Measurements from ENCODE around the gene SIGLEC15.

Gene SIGLEC15

DNA sequence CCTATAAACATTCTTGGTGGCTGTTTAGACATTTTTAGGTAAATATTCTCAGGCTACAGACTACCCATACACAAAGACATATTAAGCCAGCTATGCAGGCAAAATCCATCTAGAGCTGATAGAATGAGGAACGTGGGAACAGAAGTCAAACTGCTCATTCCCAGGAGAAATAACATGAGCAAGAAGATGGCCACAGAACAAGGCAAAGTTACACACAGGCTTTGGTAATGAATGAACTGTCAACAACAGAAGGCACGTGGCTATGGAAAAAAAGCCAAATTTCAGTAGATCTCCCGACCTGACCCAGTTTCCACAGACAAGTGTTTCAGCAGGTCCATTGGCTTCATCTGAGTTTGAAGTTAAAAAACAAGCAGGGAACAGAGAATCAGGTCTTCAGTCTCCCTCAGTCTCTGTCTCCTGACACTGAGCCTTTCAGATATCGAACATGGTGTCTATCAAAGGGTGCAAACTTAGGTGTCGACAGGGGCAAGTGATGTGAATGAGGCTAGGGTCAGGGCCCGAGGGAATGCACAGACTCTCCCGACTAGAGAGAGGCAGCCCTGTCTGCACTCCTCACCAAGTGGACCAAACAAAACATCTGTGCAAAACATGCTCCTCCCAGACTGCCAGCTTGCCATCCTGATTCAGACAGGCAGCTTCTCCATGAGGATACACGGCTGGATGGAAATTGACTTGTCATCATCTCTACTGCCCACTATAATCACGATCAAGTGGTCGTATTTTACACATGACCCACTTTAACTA is 25.9 kb downstream of the SIGLEC15 start (continued):
- TF ChIP-seq ISL1 (CRISPR knock-in tag; IDR thresholded peaks at IDR 0.05) (no peak), OSR1 (CRISPR knock-in tag; IDR thresholded peaks at IDR 0.05) (no peak), ZNF565 (CRISPR knock-in tag; conservative IDR thresholded peaks at IDR 0.05; ENCODE audit: low read depth) (no peak), ZC3H10 (CRISPR knock-in tag; IDR thresholded peaks at IDR 0.05) (no peak), ARNTL (CRISPR knock-in tag; IDR thresholded peaks at IDR 0.05; ENCODE audit: borderline replicate concordance, low read depth) (no peak), TOX (CRISPR knock-in tag; IDR thresholded peaks at IDR 0.05; ENCODE audit: borderline replicate concordance) (no peak)

GRCh38 chr18:45852631-45853030 is 27.2 kb downstream of the SIGLEC15 start:
- no peak for ATAC-seq
- TF ChIP-seq ESRRG (CRISPR knock-in tag; IDR thresholded peaks at IDR 0.05) (no peak), OSR1 (CRISPR knock-in tag; IDR thresholded peaks at IDR 0.05) (no peak), SNAI2 (CRISPR knock-in tag; IDR thresholded peaks at IDR 0.05) (no peak), TCF4 (CRISPR knock-in tag; IDR thresholded peaks at IDR 0.05; ENCODE audit: borderline replicate concordance) (no peak), CSDC2 (CRISPR knock-in tag; IDR thresholded peaks at IDR 0.05) (no peak), TOX (CRISPR knock-in tag; IDR thresholded peaks at IDR 0.05; ENCODE audit: borderline replicate concordance) (no peak), GLIS3 (CRISPR knock-in tag; IDR thresholded peaks at IDR 0.05) (no peak), ZC3H10 (CRISPR knock-in tag; IDR thresholded peaks at IDR 0.05) (no peak), PPARA (CRISPR knock-in tag; IDR thresholded peaks at IDR 0.05; ENCODE audit: borderline replicate concordance) (no peak), ZNF565 (CRISPR knock-in tag; conservative IDR thresholded peaks at IDR 0.05; ENCODE audit: low read depth) (no peak), ISL1 (CRISPR knock-in tag; IDR thresholded peaks at IDR 0.05) (no peak), ZFP30 (CRISPR knock-in tag; IDR thresholded peaks at IDR 0.05) (no peak)
- TF ChIP-seq, protein P1, sequence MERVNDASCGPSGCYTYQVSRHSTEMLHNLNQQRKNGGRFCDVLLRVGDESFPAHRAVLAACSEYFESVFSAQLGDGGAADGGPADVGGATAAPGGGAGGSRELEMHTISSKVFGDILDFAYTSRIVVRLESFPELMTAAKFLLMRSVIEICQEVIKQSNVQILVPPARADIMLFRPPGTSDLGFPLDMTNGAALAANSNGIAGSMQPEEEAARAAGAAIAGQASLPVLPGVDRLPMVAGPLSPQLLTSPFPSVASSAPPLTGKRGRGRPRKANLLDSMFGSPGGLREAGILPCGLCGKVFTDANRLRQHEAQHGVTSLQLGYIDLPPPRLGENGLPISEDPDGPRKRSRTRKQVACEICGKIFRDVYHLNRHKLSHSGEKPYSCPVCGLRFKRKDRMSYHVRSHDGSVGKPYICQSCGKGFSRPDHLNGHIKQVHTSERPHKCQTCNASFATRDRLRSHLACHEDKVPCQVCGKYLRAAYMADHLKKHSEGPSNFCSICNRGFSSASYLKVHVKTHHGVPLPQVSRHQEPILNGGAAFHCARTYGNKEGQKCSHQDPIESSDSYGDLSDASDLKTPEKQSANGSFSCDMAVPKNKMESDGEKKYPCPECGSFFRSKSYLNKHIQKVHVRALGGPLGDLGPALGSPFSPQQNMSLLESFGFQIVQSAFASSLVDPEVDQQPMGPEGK (CRISPR knock-in tag; IDR thresholded peaks at IDR 0.05; ENCODE audit: borderline replicate concordance), result no peak
- TF ChIP-seq, protein P2, sequence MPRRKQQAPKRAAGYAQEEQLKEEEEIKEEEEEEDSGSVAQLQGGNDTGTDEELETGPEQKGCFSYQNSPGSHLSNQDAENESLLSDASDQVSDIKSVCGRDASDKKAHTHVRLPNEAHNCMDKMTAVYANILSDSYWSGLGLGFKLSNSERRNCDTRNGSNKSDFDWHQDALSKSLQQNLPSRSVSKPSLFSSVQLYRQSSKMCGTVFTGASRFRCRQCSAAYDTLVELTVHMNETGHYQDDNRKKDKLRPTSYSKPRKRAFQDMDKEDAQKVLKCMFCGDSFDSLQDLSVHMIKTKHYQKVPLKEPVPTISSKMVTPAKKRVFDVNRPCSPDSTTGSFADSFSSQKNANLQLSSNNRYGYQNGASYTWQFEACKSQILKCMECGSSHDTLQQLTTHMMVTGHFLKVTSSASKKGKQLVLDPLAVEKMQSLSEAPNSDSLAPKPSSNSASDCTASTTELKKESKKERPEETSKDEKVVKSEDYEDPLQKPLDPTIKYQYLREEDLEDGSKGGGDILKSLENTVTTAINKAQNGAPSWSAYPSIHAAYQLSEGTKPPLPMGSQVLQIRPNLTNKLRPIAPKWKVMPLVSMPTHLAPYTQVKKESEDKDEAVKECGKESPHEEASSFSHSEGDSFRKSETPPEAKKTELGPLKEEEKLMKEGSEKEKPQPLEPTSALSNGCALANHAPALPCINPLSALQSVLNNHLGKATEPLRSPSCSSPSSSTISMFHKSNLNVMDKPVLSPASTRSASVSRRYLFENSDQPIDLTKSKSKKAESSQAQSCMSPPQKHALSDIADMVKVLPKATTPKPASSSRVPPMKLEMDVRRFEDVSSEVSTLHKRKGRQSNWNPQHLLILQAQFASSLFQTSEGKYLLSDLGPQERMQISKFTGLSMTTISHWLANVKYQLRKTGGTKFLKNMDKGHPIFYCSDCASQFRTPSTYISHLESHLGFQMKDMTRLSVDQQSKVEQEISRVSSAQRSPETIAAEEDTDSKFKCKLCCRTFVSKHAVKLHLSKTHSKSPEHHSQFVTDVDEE (CRISPR knock-in tag; IDR thresholded peaks at IDR 0.05), result no peak
- TF ChIP-seq, protein P3, sequence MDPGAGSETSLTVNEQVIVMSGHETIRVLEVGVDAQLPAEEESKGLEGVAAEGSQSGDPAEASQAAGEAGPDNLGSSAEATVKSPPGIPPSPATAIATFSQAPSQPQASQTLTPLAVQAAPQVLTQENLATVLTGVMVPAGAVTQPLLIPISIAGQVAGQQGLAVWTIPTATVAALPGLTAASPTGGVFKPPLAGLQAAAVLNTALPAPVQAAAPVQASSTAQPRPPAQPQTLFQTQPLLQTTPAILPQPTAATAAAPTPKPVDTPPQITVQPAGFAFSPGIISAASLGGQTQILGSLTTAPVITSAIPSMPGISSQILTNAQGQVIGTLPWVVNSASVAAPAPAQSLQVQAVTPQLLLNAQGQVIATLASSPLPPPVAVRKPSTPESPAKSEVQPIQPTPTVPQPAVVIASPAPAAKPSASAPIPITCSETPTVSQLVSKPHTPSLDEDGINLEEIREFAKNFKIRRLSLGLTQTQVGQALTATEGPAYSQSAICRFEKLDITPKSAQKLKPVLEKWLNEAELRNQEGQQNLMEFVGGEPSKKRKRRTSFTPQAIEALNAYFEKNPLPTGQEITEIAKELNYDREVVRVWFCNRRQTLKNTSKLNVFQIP (CRISPR knock-in tag; IDR thresholded peaks at IDR 0.05; ENCODE audit: borderline replicate concordance, low read depth), result no peak

GRCh38 chr18:45854036-45854586 is 28.6 kb downstream of the SIGLEC15 start:
- ATAC-seq, result no peak
- TF ChIP-seq, protein P1 (CRISPR knock-in tag; IDR thresholded peaks at IDR 0.05; ENCODE audit: borderline replicate concordance), result no peak
- TF ChIP-seq, protein P2 (CRISPR knock-in tag; IDR thresholded peaks at IDR 0.05), result no peak
- TF ChIP-seq TOX (CRISPR knock-in tag; IDR thresholded peaks at IDR 0.05; ENCODE audit: borderline replicate concordance) (no peak), OSR1 (CRISPR knock-in tag; IDR thresholded peaks at IDR 0.05) (no peak), CSDC2 (CRISPR knock-in tag; IDR thresholded peaks at IDR 0.05) (no peak), GLIS3 (CRISPR knock-in tag; IDR thresholded peaks at IDR 0.05) (no peak), ZNF8 (CRISPR knock-in tag; IDR thresholded peaks at IDR 0.05) (no peak), ZFP3 (CRISPR knock-in tag; IDR thresholded peaks at IDR 0.05) (no peak), SNAI2 (CRISPR knock-in tag; IDR thresholded peaks at IDR 0.05) (no peak), ARNTL (CRISPR knock-in tag; IDR thresholded peaks at IDR 0.05; ENCODE audit: borderline replicate concordance, low read depth) (no peak), RARB (CRISPR knock-in tag; IDR thresholded peaks at IDR 0.05) (no peak), BACH2 (CRISPR knock-in tag; IDR thresholded peaks at IDR 0.05; ENCODE audit: borderline replicate concordance) (no peak)
- TF ChIP-seq, protein P3 (CRISPR knock-in tag; IDR thresholded peaks at IDR 0.05; ENCODE audit: borderline replicate concordance, low read depth), result no peak
- TF ChIP-seq, protein P4, sequence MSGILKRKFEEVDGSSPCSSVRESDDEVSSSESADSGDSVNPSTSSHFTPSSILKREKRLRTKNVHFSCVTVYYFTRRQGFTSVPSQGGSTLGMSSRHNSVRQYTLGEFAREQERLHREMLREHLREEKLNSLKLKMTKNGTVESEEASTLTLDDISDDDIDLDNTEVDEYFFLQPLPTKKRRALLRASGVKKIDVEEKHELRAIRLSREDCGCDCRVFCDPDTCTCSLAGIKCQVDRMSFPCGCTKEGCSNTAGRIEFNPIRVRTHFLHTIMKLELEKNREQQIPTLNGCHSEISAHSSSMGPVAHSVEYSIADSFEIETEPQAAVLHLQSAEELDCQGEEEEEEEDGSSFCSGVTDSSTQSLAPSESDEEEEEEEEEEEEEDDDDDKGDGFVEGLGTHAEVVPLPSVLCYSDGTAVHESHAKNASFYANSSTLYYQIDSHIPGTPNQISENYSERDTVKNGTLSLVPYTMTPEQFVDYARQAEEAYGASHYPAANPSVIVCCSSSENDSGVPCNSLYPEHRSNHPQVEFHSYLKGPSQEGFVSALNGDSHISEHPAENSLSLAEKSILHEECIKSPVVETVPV (CRISPR knock-in tag; IDR thresholded peaks at IDR 0.05), result no peak
